NB4 (cell line): ENCODE measurements around the gene TGFBR1.

Experiments
- MYC ChIP-seq: IDR thresholded peaks from 2 replicates; pipeline ENCODE4 v1.6.1; 2011; ENCODE audit warnings: low read depth, low read length
- POLR2A ChIP-seq: IDR thresholded peaks from 2 replicates; pipeline ENCODE4 v1.6.1; 2011; ENCODE audit warnings: mild to moderate bottlenecking; ENCODE audit not compliant: insufficient read length; ENCODE audit errors: extremely low read depth
- TF ChIP-seq, protein P1 (sequence below): IDR thresholded peaks from one replicate; pipeline ENCODE4 v1.5.1; 2012; ENCODE audit warnings: low read depth, low read length
- TF ChIP-seq, protein P2 (sequence below): IDR thresholded peaks from 2 replicates; pipeline ENCODE4 v1.6.1; 2011; ENCODE audit warnings: low read depth, low read length

DNA sequence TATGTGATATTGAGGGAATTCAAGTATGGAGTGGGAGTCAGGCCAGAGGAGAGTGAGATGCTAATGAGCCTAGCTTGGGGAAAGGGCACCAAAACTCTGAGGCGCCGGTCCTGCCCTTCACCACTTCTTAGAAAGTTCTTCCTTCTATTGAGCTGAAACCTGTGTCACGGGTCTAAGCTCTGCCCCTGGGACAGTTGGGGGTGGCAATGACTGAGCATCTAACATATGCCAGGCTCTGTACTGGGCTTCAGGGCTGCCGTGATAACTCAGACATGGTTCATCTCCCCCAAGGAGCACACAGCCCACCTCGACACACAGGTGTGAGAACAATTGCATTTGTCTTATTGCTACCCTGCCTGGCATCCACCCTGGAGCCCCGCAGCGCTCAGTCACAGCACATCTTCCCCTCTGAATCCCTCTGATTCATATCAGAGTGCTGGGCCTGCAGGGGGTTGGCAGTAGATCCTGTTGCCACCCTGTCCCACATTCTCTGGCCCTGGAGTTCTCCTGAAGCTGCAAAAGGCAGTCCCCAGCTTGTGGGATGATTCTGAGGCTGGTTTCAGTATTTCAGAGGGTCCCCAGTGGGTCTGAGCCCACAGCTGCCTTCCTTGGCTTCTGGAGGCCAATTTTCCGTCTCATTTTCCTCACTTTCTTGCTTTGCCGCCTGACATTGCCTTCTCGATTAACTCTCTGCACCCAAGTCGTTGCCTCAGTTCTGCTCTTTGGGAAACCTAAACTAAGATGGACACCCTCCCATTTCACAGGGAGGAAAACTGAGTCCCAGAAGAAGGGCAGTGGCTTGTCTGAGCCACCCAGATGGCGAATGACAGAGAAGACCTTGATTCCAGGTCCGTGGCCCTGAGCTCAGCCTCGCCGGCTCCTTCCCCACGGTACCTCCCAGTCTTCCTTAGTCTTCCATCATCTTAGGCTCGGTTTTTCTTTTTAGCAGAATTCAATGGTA, 74.3 kb downstream of the TGFBR1 start:
- TF ChIP-seq, protein P1, sequence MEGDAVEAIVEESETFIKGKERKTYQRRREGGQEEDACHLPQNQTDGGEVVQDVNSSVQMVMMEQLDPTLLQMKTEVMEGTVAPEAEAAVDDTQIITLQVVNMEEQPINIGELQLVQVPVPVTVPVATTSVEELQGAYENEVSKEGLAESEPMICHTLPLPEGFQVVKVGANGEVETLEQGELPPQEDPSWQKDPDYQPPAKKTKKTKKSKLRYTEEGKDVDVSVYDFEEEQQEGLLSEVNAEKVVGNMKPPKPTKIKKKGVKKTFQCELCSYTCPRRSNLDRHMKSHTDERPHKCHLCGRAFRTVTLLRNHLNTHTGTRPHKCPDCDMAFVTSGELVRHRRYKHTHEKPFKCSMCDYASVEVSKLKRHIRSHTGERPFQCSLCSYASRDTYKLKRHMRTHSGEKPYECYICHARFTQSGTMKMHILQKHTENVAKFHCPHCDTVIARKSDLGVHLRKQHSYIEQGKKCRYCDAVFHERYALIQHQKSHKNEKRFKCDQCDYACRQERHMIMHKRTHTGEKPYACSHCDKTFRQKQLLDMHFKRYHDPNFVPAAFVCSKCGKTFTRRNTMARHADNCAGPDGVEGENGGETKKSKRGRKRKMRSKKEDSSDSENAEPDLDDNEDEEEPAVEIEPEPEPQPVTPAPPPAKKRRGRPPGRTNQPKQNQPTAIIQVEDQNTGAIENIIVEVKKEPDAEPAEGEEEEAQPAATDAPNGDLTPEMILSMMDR = no peak
- no peak for TF ChIP-seq MYC
- TF ChIP-seq POLR2A = no peak
- TF ChIP-seq, protein P2, sequence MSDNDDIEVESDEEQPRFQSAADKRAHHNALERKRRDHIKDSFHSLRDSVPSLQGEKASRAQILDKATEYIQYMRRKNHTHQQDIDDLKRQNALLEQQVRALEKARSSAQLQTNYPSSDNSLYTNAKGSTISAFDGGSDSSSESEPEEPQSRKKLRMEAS = no peak
